Ishikawa (cell line): ENCODE data around the gene MYBPHL.

Source experiments
- CEBPB ChIP-seq: IDR thresholded peaks from 2 replicates; pipeline ENCODE4 v1.6.1; 2012
- CREB1 ChIP-seq: IDR thresholded peaks from 2 replicates; pipeline ENCODE4 v1.6.1; 2012; ENCODE audit warnings: low read depth
- EGR1 ChIP-seq: IDR thresholded peaks from 2 replicates; pipeline ENCODE4 v1.6.1; 2012
- EP300 ChIP-seq: IDR thresholded peaks from 2 replicates; pipeline ENCODE4 v1.6.1; 2012; ENCODE audit warnings: borderline replicate concordance
- FOXM1 ChIP-seq: IDR thresholded peaks from 2 replicates; pipeline ENCODE4 v1.6.1; 2012; ENCODE audit warnings: low read depth, borderline replicate concordance
- MAX ChIP-seq: IDR thresholded peaks from 2 replicates; pipeline ENCODE4 v1.6.1; 2012
- NFIC ChIP-seq: IDR thresholded peaks from 2 replicates; pipeline ENCODE4 v1.6.1; 2012
- RAD21 ChIP-seq: IDR thresholded peaks from 2 replicates; pipeline ENCODE4 v1.6.1; 2012; ENCODE audit warnings: low read depth
- REST ChIP-seq: IDR thresholded peaks from 2 replicates; pipeline ENCODE4 v1.6.1; 2012; ENCODE audit warnings: low read depth, mild to moderate bottlenecking
- TAF1 ChIP-seq: IDR thresholded peaks from 2 replicates; pipeline ENCODE4 v1.6.1; 2012; ENCODE audit warnings: low read depth, mild to moderate bottlenecking
- TCF12 ChIP-seq: IDR thresholded peaks from 2 replicates; pipeline ENCODE4 v1.6.1; 2012; ENCODE audit warnings: low read depth
- TEAD4 ChIP-seq: IDR thresholded peaks from 2 replicates; pipeline ENCODE4 v1.6.1; 2012
- USF1 ChIP-seq: IDR thresholded peaks from 2 replicates; pipeline ENCODE4 v1.6.1; 2012
- YY1 ChIP-seq: IDR thresholded peaks from 2 replicates; pipeline ENCODE4 v1.6.1; 2012; ENCODE audit warnings: low read depth
- ZBTB7A ChIP-seq: IDR thresholded peaks from 2 replicates; pipeline ENCODE4 v1.6.1; 2012; ENCODE audit warnings: low read depth

The MYBPHL gene

GRCh38 chr1:109255097-109255651, 51.6 kb downstream of the MYBPHL start:
- TF ChIP-seq NFIC (peak; percentile 37), REST (no peak)

- TF ChIP-seq TCF12 (no peak), FOXM1 (peak; percentile 3; the same call in 1 of the 2 replicates), EGR1 (no peak), TEAD4 (no peak), REST (peak; percentile 36; the same call in 1 of the 2 replicates), USF1 (no peak), EP300 (no peak), ZBTB7A (no peak), CEBPB (no peak), TAF1 (no peak), YY1 (peak; percentile 1; the same call in 1 of the 2 replicates), MAX (no peak)
Observed at GRCh38 chr1:109254621-109255096, 52.2 kb downstream of the MYBPHL start.

- peak; percentile 88 for TF ChIP-seq TEAD4
- TF ChIP-seq REST: no peak
- peak; percentile 33; the same call in 1 of the 2 replicates for TF ChIP-seq EGR1
- TF ChIP-seq YY1: peak; percentile 65; the same call in 1 of the 2 replicates
- peak; percentile 67; the same call in 1 of the 2 replicates for TF ChIP-seq ZBTB7A
- no peak for TF ChIP-seq RAD21
- peak; percentile 89 for TF ChIP-seq TCF12
- TF ChIP-seq EP300: peak; percentile 84
- TF ChIP-seq NFIC: peak; percentile 86
- 0 out of 2 replicates have a peak, but pooled peaks have one; percentile 9 for TF ChIP-seq MAX
- TF ChIP-seq FOXM1: peak; percentile 57
- no peak for TF ChIP-seq CREB1
- no peak for TF ChIP-seq USF1
- no peak for TF ChIP-seq TAF1
- no peak for TF ChIP-seq CEBPB
Observed at GRCh38 chr1:109253803-109254620, 52.8 kb downstream of the MYBPHL start.

- no peak for TF ChIP-seq ZBTB7A
- TF ChIP-seq EGR1: no peak
- TF ChIP-seq YY1: peak; percentile 79
- peak; percentile 92 for TF ChIP-seq NFIC
- TF ChIP-seq USF1: no peak
- TF ChIP-seq MAX: peak; percentile 81
- TF ChIP-seq FOXM1: no peak
- peak; percentile 58 for TF ChIP-seq TEAD4
- peak; percentile 60; the same call in 1 of the 2 replicates for TF ChIP-seq CEBPB
- peak; percentile 55; the same call in 1 of the 2 replicates for TF ChIP-seq CREB1
- TF ChIP-seq RAD21: no peak
- peak; percentile 82; the same call in 1 of the 2 replicates for TF ChIP-seq TCF12
- TF ChIP-seq EP300: peak; percentile 76; the same call in 1 of the 2 replicates
- peak; percentile 26; the same call in 1 of the 2 replicates for TF ChIP-seq TAF1
- TF ChIP-seq REST: no peak
Observed at GRCh38 chr1:109252893-109253802, 53.7 kb downstream of the MYBPHL start.
